Large intestine (tissue), 3 donors: Measurements from ENCODE around the gene BRD1. TPM values are rescaled to one million over a fixed set of nuclear protein-coding genes. Genes with fewer than 3 reads are reported as not detected.

Source experiments
- DNase-seq, 2 donors: peaks; one replicate each; pipeline versions ENCODE4 v3.0.0 to v3.0.0-alpha.2; 2013
- H3K27ac ChIP-seq: one replicate; pipeline ENCODE4 v1.5.1; 2013; ENCODE audit warnings: low read length
- H3K27me3 ChIP-seq: 2 replicates; pipeline ENCODE4 v1.6.1; 2013; ENCODE audit warnings: low read length; ENCODE audit not compliant: control insufficient read depth, insufficient read depth
- H3K36me3 ChIP-seq: 2 replicates; pipeline ENCODE4 v1.6.1; 2013; ENCODE audit warnings: low read length; ENCODE audit not compliant: control insufficient read depth, insufficient read depth
- H3K4me1 ChIP-seq: one replicate; pipeline ENCODE4 v1.6.1; 2013; ENCODE audit warnings: low read length; ENCODE audit not compliant: control insufficient read depth, insufficient read depth
- H3K4me3 ChIP-seq: one replicate; pipeline ENCODE4 v1.5.1; 2013; ENCODE audit warnings: low read length
- H3K9me3 ChIP-seq: one replicate; pipeline ENCODE4 v1.6.1; 2013; ENCODE audit warnings: mild to moderate bottlenecking, low read depth, low read length, moderate library complexity; ENCODE audit not compliant: control insufficient read depth
- WGBS: methylation state at CpG from one replicate; pipeline ENCODE4 v1.1.5; 2013; ENCODE audit warnings: low lambda C conversion rate; ENCODE audit not compliant: insufficient coverage; 5-methylcytosine and 5-hydroxymethylcytosine counted together
- polyA plus RNA-seq: library from polyadenylated mRNA; unstranded; fragments of 120-200 nt; gene quantifications from one replicate; pipeline ENCODE4 v1.2.1, GENCODE V29; 2013

The BRD1 gene
- polyA plus RNA-seq, 1 donor: 36.8 TPM

- Histone ChIP-seq H3K27me3 (no peaks in the 10 kb centered on the region), H3K36me3 (no peaks in the 10 kb centered on the region), H3K9me3 (no peaks in the 10 kb centered on the region), H3K4me1 (no peaks in the 10 kb centered on the region), H3K4me3 (no peak overlapping the region), H3K27ac (no peak overlapping the region)
- no peak for DNase-seq
- no CpG with 5 or more reads among the region's 7 CpGs for WGBS
Measured at GRCh38 chr22:49756676-49757075, 71.0 kb downstream of the BRD1 start.

- DNase-seq: no peak
- Histone ChIP-seq H3K27ac (no peak overlapping the region), H3K27me3 (no peaks in the 10 kb centered on the region), H3K9me3 (no peaks in the 10 kb centered on the region), H3K36me3 (no peaks in the 10 kb centered on the region), H3K4me3 (no peak overlapping the region), H3K4me1 (no peaks in the 10 kb centered on the region)
- WGBS: no CpG with 5 or more reads among the region's 5 CpGs
Measured at GRCh38 chr22:49756201-49756600, 71.5 kb downstream of the BRD1 start.

- Histone ChIP-seq H3K9me3 (no peaks in the 10 kb centered on the region), H3K27me3 (no peaks in the 10 kb centered on the region), H3K4me3 (no peak overlapping the region), H3K4me1 (no peaks in the 10 kb centered on the region), H3K36me3 (no peaks in the 10 kb centered on the region), H3K27ac (no peak overlapping the region)
- WGBS: no CpG with 5 or more reads among the region's 10 CpGs
- no peak for DNase-seq
Measured at GRCh38 chr22:49755631-49756001, 72.1 kb downstream of the BRD1 start.

- no peaks in the 10 kb centered on the region for H3K4me1 ChIP-seq
- no peaks in the 10 kb centered on the region for H3K27me3 ChIP-seq
- no peaks in the 10 kb centered on the region for H3K9me3 ChIP-seq
- H3K27ac ChIP-seq: no peak overlapping the region
- WGBS: no CpG with 5 or more reads among the region's 25 CpGs
- no peak for DNase-seq
- no peaks in the 10 kb centered on the region for H3K36me3 ChIP-seq
- H3K4me3 ChIP-seq: no peak overlapping the region
Measured at GRCh38 chr22:49754696-49755630, 72.7 kb downstream of the BRD1 start.

GRCh38 chr22:49753961-49754695 lies 73.5 kb downstream of the BRD1 start:
- Histone ChIP-seq H3K36me3 (no peaks in the 10 kb centered on the region), H3K4me3 (no peak overlapping the region), H3K27me3 (no peaks in the 10 kb centered on the region), H3K9me3 (no peaks in the 10 kb centered on the region), H3K27ac (no peak overlapping the region), H3K4me1 (no peaks in the 10 kb centered on the region)
- DNase-seq: peak in 1 of 2 donors; percentile 34
- no CpG with 5 or more reads among the region's 20 CpGs for WGBS

GRCh38 chr22:49753276-49753890 lies 74.3 kb downstream of the BRD1 start:
- WGBS: no CpG with 5 or more reads among the region's 20 CpGs
- Histone ChIP-seq H3K9me3 (no peaks in the 10 kb centered on the region), H3K4me1 (no peaks in the 10 kb centered on the region), H3K27me3 (no peaks in the 10 kb centered on the region), H3K36me3 (no peaks in the 10 kb centered on the region), H3K4me3 (no peak overlapping the region), H3K27ac (no peak overlapping the region)
- DNase-seq: no peak

- no CpG with 5 or more reads among the region's 21 CpGs for WGBS
- Histone ChIP-seq H3K27me3 (no peaks in the 10 kb centered on the region), H3K9me3 (no peaks in the 10 kb centered on the region), H3K27ac (no peak overlapping the region), H3K4me3 (no peak overlapping the region), H3K36me3 (no peaks in the 10 kb centered on the region), H3K4me1 (no peaks in the 10 kb centered on the region)
- no peak for DNase-seq
Measured at GRCh38 chr22:49752598-49753091, 75.0 kb downstream of the BRD1 start.

GRCh38 chr22:49751966-49752597 lies 75.6 kb downstream of the BRD1 start:
- no peaks in the 10 kb centered on the region for H3K36me3 ChIP-seq
- no CpG with 5 or more reads among the region's 17 CpGs for WGBS
- H3K4me3 ChIP-seq: no peak overlapping the region
- H3K9me3 ChIP-seq: no peaks in the 10 kb centered on the region
- H3K27ac ChIP-seq: no peak overlapping the region
- no peaks in the 10 kb centered on the region for H3K4me1 ChIP-seq
- no peak for DNase-seq
- H3K27me3 ChIP-seq: no peaks in the 10 kb centered on the region

GRCh38 chr22:49751318-49751965 lies 76.2 kb downstream of the BRD1 start:
- no peaks in the 10 kb centered on the region for H3K9me3 ChIP-seq
- no CpG with 5 or more reads among the region's 19 CpGs for WGBS
- DNase-seq: no peak
- H3K4me1 ChIP-seq: no peaks in the 10 kb centered on the region
- no peaks in the 10 kb centered on the region for H3K27me3 ChIP-seq
- H3K36me3 ChIP-seq: no peaks in the 10 kb centered on the region
- H3K27ac ChIP-seq: no peak overlapping the region
- no peak overlapping the region for H3K4me3 ChIP-seq
